Nucleus accumbens (tissue), 56 donors: ENCODE results near the gene SIPA1.

ENCODE experiments used
- DNase-seq, 56 donors: peaks; one replicate each; lab custom pipeline; 2025; lab: John Stamatoyannopoulos, UW

Gene SIPA1

DNA sequence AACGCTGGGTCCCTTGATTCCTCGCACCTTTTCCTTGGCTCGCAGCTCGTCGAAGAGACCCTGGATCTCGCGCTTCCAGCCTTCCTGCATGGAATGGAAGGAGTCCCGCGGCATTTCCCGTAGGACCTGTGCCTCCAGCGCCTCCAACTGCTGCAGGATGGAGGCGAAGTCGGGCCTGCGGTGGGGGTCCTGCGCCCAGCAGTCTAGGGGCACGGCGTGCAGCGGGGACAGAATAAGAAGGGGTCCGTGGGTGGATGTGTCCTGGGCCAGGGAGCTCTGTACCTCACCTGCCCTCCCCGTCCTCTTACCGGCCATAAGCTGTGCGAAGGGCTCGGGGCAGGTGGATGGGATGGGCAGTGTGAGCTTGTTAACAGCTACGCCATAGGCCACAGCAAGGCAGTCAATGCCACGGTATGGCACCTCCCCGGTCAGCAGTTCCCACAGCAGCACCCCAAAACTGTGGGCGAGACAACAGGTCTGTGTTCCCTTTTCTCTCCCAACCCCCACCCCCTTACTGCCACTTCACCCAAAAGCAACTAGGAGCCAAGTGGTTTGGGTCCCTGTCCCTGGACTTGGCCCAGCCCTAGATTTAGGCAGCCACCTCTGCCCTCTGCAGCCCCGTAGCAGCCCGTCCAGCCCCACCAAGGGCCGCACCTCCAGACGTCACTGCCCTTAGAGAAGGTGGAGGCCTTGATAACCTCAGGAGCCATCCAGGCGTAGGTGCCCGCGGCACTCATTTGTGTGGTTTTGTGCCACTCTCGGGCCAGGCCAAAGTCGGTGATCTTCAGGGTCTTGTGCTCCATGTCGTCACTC is 30.1 kb upstream of the SIPA1 start:
- DNase-seq = no peak

DNA sequence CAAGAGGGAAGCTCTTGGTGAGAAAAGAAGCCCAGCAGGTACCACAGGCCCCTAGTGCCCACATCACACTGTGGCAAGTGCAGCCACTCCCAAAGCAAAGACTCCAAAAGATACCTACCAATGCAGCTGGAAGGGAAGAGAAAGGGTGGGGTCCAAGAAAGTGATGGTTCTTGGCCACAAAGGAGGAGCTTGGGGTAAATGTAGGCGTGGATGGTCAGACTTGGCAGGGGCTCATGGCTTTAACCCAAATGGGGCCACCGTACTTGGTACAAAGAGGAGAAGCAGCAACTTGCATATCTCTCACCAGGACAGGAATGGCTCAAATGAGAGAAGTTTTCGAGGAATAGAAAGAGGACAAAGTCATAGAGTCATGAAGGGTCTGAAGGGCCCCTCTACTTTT is 28.7 kb upstream of the SIPA1 start:
- no peak for DNase-seq

DNA sequence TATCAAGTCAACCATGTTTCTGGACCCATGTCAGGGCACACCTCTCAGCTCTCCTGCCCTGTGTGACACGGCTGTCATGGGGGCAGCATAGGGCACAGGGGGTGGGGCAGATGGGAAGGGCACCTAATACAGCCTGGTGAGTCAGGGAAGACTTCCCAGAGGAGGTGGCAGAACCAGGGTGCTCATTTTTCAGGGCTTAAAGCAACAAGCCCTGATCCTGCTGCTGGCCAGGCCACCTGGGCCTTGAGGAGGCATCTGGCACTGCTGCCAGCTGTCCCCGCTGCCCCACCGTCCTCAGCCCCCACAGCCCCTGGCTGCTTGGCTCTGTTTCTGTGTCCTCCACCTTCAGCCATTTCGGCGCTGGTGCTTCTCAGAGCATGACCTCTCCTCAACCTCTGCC is 28.2 kb upstream of the SIPA1 start:
- DNase-seq = no peak

DNA sequence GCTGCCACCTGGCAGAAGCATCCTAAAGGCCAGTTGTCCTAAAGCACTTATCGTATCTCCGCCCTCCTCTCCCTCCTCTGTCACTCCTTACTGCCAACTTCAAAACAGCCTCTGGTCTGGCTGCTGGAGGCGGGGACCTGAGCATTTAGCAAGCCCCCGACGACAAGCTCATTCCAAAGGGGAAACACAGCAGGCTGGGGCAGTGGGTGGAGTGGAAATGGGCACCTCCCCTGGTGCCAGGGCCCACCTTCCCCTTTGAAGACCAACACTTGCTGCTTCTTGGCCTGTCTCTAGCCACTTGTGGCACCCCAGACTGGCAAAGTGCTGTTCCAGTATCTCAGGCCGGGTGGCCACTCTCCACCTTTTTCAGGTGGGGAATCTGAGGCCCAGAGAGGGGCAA is 27.5 kb upstream of the SIPA1 start:
- DNase-seq = peak in 4 of 56 donors; percentile 44 to 57 (median 51)

DNA sequence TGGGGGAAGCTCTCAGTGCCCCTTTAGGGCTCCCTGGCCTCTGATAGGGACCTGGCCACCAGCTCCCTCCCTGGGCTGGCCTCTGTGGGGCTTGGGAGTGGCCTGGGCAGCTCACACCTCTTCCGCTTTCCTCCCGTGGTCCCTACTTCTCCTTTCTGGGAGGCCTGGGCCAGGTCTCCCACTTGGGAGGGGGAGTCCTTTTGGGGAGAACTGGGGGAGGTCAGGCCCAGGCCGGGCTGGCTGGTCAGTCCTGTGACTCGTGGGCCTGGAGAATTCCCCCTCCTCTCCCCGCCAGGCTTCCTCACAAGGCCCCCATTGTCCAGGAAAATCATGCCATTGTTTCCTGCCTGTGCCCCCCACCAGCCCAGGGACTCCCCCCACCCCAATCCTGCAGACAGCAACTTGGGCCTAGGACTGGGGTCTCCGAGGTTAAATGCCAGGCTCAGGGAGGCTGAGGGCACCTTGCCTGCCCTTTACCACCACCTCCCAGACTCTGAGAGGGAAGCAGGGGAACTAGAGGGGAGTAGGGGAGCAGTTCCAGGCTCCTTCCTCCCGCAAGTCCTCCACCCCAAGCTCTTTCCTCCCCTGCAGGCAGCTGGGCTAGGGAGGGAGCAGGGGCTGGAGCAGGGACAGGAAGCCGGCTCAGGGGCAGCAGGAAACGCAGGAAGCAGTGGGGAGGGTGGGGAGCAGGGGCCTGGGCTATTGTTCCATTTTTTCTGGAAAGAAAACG is 26.7 kb upstream of the SIPA1 start:
- peak in 53 of 56 donors; percentile 29 to 92 (median 80) for DNase-seq

DNA sequence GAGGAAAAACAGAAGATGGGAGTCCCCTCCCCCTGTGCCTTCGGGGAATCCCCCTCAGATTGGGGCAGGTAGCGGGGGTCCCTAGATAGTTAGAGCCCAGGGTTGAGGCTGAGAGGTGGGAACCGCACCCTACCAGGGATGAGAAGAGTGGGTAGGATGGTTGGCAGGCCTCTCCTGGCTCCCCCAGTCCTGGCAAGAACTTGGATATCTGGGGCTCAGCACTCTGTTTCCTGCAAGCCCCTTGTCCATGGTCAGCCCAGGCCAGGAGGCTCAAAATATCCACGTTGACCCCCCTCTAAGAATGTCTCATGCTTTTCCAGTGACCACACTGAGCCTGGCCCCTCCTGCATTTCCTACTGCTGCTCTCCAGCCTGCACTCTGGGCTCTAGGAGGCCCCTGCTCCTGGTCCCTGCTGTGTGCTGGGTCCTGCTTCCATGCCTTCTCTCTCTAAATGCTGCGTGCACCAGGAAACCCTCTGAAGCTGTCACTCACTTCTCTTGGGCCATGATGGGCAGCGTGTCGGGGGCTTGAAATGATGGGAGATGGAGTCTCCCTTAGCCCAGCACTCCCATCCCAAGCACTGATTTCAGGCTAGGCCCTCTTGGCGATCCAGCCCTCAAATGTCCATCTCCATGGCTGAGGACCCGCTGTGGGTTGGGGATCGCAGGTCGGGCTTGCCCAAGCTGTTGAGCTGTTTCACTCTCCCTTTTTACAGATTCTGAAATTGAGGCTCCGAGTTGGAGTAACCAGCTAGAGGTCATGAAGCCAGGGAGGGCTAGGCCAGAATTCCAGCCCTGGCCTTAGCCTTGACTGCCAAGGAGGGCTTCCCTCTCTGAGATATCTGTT is 25.9 kb upstream of the SIPA1 start:
- peak in 2 of 56 donors; percentile 47 to 57 for DNase-seq

DNA sequence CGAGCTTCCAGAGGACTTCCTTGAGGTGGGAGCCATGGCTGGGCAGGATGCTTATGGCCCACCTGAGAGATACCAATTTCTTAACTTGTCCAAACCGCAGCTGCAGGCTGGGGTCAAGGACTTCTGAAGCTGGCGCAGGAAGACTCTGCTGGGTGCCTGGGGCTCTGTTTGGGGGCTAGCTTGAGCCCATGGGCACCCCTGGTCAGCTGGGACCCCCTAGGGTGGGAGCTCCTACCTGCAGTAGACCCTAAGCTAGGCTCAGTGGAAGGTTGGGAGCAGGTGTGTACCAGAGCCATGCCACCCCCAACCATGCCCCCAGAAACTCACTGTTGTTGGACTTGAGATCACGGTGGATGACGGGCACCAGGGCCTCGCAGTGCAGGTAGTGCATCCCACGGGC is 25.2 kb upstream of the SIPA1 start:
- DNase-seq = no peak

DNA sequence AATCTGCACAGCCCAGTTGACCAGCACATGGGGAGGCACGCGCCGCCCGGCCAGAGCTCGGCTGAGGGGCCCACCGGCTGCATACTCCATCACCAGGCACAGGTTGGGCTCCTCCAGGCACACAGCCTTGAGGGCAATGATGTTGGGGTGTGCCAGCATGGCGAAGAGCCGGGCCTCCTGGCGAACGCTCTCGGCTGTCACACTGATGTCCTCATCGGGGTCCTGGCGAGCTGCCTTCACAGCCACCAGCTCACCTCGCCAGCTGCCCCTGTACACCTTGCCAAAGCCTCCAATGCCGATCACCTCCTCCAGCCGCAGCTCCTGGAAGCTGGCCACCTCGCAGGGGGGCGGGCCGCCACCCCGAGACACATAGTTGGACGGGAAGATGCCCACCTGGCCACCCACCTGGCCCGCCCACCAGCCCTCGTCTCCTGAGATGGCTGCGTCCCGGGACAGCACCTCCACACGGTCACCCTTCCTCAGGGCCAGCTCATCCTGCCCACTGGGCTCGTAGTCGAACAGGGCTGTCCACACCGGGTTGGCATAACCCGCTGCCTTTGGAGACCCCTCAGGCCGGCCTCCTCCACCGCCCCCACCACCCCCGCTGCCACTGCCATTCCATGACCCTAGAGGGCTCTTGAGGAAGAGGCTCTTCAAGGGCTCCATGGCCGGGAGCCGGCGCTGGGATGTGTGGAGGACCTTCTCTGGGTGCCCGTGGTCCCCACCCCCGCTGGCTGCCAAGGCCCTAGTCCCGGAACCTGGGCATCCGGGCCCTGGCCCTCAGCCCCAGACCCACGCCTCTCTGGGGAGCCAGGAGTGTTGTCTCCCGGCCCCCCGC is 24.6 kb upstream of the SIPA1 start:
- DNase-seq = peak in 5 of 56 donors; percentile 23 to 69 (median 38)

DNA sequence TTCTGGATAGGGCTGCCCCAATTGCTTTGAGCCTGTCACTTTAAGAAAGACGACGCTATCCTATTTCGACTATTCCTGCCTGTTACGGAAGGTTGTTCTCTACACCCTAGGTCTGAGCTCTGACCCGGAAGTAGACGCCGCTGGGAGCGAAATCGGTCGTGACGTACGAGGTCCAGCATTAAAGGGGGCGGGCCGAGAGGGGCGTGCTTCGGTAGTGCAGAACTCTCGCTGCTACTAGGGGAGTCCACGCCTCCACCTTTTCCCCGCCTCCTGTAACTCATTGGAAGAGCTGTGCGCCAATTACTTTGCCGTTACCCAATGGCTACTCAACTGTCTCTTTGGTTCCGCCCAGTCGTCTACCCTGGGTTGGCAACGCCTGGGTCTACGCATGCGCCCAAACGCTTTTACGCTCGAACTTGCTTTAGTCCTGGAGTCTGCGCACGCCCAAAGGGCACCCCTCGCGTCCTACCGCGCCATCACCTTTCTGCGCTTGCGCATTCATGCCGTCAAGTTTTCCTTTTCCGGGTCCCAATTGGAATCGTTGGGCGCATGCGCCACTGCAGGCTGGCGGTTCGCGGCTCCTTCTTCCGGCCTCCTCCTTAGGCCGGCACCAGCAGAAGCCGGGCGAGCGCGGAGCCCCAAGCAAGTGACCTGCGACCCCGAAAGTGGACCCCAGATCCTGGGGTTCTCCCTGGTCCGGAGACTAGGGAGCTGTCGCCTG is 22.5 kb upstream of the SIPA1 start, which contains the start of gene PCNX3:
PCNX3 (plus strand) TSS at position 548 of the 721 bp plus-strand sequence. CDS start 536 bp downstream, outside the sequence.
- DNase-seq = peak; percentile 98 to 100 (median 100)

DNA sequence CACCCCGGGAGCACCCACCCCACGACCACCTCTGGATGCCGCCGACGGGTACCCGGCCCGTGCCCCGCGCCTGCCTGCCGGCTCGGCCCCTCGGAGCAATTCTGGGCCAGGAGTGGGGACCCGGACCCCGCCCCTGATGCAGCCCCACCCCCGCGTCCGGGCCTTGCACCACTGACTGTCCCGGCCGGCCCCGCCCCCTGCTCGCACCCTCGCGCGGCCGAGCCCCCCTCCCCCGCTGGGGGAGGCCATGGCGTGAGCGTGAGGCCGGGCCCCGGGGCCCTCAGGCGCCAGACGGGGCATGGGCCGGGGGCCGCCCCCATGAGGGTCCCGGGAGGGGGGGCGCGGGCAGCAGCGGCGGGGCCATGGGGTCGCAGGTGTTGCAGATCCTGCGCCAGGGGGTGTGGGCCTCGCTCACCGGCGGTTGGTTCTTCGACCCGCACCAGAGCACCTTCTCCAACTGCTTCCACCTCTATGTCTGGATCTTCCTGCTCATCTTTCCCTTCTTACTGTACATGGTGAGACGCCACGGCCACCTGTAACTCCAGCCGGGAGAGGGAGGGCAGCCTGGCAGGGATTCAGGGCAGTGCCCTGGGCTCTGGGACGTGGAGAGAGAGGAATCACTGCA is 21.8 kb upstream of the SIPA1 start:
- DNase-seq = peak in 4 of 56 donors; percentile 42 to 64 (median 55)

DNA sequence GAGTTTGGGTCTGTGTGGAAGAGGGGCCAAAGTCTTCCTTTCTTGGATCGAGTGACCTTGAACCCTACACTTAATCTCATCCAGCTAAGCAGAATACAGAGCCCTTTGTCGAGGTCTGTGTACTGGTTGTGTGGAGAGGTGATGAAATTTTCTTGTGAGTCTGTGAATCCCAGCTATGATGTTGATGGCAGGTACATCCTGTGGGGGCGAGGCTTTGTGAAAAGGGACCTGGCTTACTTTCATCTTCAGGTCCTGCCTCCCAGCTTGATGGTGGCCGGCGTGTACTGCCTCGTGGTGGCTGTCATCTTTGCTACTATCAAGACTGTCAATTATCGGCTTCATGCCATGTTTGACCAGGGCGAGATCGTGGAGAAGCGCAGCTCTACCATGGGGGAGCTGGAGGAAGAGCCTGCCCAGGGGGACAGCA is 21.3 kb upstream of the SIPA1 start:
- DNase-seq = no peak

DNA sequence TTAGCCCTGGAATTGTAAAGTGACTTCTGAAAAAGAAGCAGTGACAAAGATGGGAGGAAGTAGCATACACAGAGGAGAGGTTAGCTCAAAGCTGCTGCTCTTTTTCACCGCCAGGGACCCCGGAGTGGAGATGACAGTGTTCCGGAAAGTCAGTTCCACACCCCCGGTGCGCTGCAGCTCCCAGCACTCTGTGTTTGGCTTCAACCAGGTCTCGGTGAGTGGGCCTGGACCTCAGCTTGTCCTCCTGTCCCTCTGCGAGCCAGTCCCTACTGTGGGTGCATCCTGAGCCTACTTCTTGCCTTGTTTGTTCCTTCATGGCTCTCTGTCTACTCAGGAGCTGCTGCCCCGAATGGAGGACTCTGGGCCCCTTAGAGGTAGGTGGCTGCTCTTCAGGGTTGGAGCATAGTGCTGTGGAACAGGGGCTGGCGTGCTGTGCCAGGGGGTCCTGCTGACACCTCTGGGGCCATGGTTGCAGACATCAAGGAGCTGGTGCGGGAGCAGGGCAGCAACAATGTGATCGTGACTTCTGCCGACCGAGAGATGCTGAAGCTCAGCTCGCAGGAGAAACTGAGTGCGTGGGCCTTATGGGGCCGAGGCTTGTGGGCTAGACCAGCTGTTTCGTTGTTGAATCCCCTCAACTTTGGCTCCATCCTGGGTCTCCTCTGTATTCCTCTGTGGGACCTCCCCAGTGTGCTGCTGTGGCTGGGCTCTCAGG is 20.6 kb upstream of the SIPA1 start:
- no peak for DNase-seq

DNA sequence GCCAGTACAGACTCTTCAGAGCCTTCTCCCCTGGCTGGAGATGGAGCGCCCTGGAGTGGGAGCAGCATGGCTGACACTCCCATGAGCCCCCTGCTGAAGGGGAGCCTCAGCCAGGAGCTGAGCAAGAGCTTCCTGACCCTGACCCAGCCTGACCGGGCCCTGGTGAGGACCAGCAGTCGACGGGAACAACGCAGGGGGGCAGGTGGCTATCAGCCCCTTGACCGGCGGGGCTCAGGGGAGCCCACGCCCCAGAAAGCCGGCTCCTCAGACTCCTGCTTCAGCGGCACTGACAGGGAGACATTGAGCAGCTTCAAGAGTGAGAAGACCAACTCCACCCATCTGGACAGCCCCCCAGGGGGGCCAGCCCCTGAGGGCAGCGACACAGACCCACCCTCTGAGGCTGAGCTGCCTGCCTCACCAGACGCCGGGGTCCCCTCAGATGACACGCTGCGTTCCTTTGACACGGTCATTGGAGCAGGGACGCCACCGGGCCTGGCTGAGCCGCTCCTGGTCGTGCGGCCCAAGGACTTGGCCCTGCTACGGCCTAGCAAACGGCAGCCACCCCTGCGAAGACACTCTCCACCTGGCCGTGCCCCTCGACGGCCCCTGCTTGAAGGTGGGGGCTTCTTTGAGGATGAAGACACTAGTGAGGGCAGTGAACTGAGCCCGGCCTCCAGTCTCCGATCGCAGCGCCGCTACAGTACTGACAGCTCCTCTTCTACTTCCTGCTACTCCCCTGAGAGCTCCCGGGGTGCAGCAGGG is 19.7 kb upstream of the SIPA1 start:
- no peak for DNase-seq

DNA sequence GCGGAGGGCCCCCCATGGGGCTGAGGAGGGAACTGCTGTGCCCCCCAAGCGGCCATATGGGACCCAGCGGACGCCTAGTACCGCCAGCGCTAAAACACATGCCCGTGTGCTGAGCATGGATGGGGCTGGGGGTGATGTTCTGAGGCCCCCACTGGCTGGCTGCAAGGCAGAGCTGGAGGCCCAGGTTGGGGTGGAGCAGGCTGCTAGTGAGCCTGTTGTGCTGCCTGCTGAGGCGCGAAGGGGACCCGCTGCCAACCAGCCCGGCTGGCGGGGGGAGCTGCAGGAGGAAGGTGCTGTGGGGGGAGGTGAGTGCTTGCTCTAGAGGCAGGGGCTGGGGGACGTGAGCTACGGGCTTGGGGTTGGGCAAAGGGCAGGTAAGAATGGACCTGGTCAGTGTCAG is 19.1 kb upstream of the SIPA1 start:
- no peak for DNase-seq

DNA sequence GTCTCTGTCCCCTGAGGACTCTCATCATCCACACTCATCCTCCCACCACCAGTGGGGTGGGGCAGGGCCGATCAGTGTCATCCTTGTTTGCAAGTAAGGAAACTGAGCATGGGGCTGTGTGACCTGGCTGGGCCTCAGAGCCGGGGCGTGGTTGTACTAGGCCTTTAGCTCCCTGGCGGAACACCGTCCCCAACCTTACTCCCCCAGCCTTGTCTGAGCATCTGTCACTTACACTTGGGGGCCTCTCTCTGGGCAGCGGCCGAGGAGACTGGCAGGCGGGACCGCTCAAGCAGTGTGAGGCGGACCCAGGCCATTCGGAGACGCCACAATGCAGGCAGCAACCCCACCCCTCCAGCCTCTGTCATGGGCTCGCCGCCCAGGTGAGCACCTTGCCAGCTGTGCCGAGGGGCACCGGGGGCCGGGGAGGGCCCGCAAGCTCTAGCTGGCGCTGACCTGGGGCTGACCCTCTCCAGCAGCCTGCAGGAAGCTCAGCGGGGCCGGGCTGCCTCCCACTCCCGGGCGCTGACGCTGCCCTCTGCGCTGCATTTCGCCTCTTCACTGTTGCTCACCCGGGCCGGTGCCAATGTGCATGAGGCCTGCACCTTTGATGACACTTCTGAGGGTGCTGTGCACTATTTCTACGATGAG is 18.5 kb upstream of the SIPA1 start:
- DNase-seq = no peak

DNA sequence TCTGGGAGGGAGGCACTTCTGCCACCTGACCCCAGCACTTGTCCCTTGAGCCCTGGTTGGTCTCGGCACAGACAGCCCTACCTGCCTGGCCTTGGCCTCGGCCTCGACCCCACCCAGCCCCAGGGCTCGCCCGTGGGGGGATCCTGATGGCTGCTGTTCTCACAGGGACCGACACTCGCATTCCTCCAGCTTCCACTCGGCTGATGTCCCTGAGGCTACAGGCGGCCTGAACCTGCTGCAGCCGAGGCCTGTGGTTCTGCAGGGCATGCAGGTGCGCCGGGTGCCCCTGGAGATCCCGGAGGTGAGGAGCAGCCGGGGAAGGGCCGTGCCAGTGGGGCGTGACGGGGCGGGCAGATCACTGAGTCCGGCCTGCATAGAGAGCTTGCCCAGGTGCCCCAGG is 17.2 kb upstream of the SIPA1 start:
- no peak for DNase-seq

DNA sequence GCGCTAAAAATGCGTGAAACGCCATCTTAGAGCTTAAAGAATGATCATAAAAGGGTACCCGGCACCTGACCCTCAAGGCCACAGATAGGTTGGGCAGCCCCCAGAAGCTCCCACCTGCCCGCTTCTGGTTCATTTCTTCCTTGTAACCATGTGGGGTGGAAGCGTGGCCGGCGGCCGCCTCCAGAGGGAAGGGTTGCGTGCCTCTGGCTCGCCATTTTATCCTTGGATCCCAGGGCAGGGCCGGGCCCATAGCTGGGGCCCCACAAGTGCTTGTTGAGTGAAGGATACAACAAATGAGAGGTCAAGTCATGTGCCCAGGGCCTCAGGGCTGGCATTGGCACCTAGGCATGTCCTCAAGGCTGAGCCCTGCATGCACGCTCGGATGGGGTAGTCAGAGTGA is 16.4 kb upstream of the SIPA1 start:
- no peak for DNase-seq
